Trophoblast cell (in vitro differentiated cells and primary cell): ENCODE results near the gene SLC1A4.

Source experiments
- DNase-seq, 2 donors: peaks; one replicate each; pipeline ENCODE4 v3.0.0-alpha.2; 2016
- H2AFZ ChIP-seq: 2 replicates; pipeline ENCODE4 v1.6.1; 2013; ENCODE audit warnings: low read length, moderate library complexity, mild to moderate bottlenecking; ENCODE audit not compliant: insufficient read depth, poor library complexity
- H2AK5ac ChIP-seq: 2 replicates; pipeline ENCODE4 v1.6.1; 2013; ENCODE audit warnings: mild to moderate bottlenecking, low read length
- H2BK120ac ChIP-seq: 2 replicates; pipeline ENCODE4 v1.6.1; 2013; ENCODE audit warnings: low read length, mild to moderate bottlenecking, moderate library complexity; ENCODE audit not compliant: insufficient read depth, poor library complexity
- H2BK12ac ChIP-seq: 2 replicates; pipeline ENCODE4 v1.6.1; 2013; ENCODE audit warnings: mild to moderate bottlenecking, low read length, moderate library complexity
- H2BK5ac ChIP-seq: 2 replicates; pipeline ENCODE4 v1.6.1; 2013; ENCODE audit warnings: low read length, low read depth, moderate library complexity, mild to moderate bottlenecking; ENCODE audit not compliant: poor library complexity
- H3K14ac ChIP-seq: 2 replicates; pipeline ENCODE4 v1.6.1; 2013; ENCODE audit warnings: mild to moderate bottlenecking, low read length
- H3K18ac ChIP-seq: 2 replicates; pipeline ENCODE4 v1.6.1; 2013; ENCODE audit warnings: mild to moderate bottlenecking, low read length
- H3K23ac ChIP-seq: 2 replicates; pipeline ENCODE4 v1.6.1; 2013; ENCODE audit warnings: low read length
- H3K27ac ChIP-seq: 2 replicates; pipeline ENCODE4 v1.5.1; 2013; ENCODE audit warnings: low read depth, mild to moderate bottlenecking, inconsistent platforms, low read length, moderate library complexity
- H3K27me3 ChIP-seq: 2 replicates; pipeline ENCODE4 v1.6.1; 2013; ENCODE audit warnings: inconsistent platforms, mild to moderate bottlenecking, low read length, moderate library complexity; ENCODE audit not compliant: insufficient read depth
- H3K36me3 ChIP-seq, 2 experiments: 1 replicate in 1 of 2; 2 replicates in 1 of 2; pipeline ENCODE4 v1.6.1; 2013; ENCODE audit warnings: low read length in 2 of 2, mild to moderate bottlenecking in 2 of 2, moderate library complexity in 1 of 2; ENCODE audit not compliant: insufficient read depth in 2 of 2, control insufficient read depth in 1 of 2
- H3K4ac ChIP-seq: 2 replicates; pipeline ENCODE4 v1.6.1; 2013; ENCODE audit warnings: low read depth, mild to moderate bottlenecking, low read length, moderate library complexity
- H3K4me1 ChIP-seq, 2 experiments: 1 replicate in 1 of 2; 2 replicates in 1 of 2; pipeline ENCODE4 v1.6.1; 2013; ENCODE audit warnings: low read length in 2 of 2, mild to moderate bottlenecking in 2 of 2, moderate library complexity in 1 of 2; ENCODE audit not compliant: insufficient read depth in 2 of 2, control insufficient read depth in 1 of 2
- H3K4me2 ChIP-seq: 2 replicates; pipeline ENCODE4 v1.6.1; 2013; ENCODE audit warnings: inconsistent platforms, mild to moderate bottlenecking, low read length, moderate library complexity
- H3K4me3 ChIP-seq: 2 replicates; pipeline ENCODE4 v1.5.1; 2013; ENCODE audit warnings: mild to moderate bottlenecking, low read depth, low read length, inconsistent platforms
- H3K79me1 ChIP-seq: one replicate; pipeline ENCODE4 v1.6.1; 2013; ENCODE audit warnings: low read length
- H3K79me2 ChIP-seq: 2 replicates; pipeline ENCODE4 v1.6.1; 2013; ENCODE audit warnings: low read length, mild to moderate bottlenecking; ENCODE audit not compliant: control insufficient read depth, insufficient read depth, poor library complexity
- H3K9ac ChIP-seq: 2 replicates; pipeline ENCODE4 v1.6.1; 2013; ENCODE audit warnings: mild to moderate bottlenecking, low read length
- H3K9me3 ChIP-seq: 2 replicates; pipeline ENCODE4 v1.6.1; 2013; ENCODE audit warnings: low read depth, mild to moderate bottlenecking, control low read depth, inconsistent platforms, low read length; ENCODE audit not compliant: insufficient read depth
- H4K12ac ChIP-seq: 2 replicates; pipeline ENCODE4 v1.6.1; 2013; ENCODE audit warnings: low read depth, mild to moderate bottlenecking, low read length, moderate library complexity
- H4K8ac ChIP-seq: 2 replicates; pipeline ENCODE4 v1.6.1; 2013; ENCODE audit warnings: low read depth, mild to moderate bottlenecking, low read length, moderate library complexity
- H4K91ac ChIP-seq: one replicate; pipeline ENCODE4 v1.6.1; 2013; ENCODE audit warnings: low read depth, mild to moderate bottlenecking, low read length, moderate library complexity
- WGBS: extraction: QIAGEN DNeasy Blood & Tissue Kit; methylation state at CpG from one replicate; pipeline ENCODE4 v1.1.7; 2013; ENCODE audit warnings: missing lambda C conversion rate; ENCODE audit not compliant: insufficient read length, insufficient coverage; ENCODE audit errors: extremely low coverage; 5-methylcytosine and 5-hydroxymethylcytosine counted together

Gene SLC1A4

DNA sequence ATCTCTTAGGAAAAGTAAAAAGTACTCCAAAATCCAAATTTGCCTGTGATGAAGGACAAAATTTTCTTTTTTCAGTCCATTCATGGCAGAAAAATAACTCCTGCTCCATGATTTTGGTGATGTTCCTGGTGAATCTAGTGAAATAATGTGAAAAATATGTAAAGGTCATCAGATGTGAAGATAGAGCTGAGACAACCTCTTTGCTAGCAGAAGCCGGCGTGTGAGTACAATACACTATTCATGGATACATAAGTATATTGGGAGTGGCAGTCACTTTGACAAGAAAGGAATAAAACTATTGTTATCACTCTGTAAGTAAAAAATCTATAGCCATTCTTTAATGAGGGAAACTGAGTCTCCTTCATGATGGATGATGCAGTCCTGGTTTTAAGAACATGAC lies 6.3 kb upstream of the SLC1A4 start:
- WGBS: no CpG with 5 or more reads among the region's 2 CpGs
- no peak overlapping the region for H3K9ac ChIP-seq
- H3K79me1 ChIP-seq: no peaks in the 10 kb centered on the region

DNA sequence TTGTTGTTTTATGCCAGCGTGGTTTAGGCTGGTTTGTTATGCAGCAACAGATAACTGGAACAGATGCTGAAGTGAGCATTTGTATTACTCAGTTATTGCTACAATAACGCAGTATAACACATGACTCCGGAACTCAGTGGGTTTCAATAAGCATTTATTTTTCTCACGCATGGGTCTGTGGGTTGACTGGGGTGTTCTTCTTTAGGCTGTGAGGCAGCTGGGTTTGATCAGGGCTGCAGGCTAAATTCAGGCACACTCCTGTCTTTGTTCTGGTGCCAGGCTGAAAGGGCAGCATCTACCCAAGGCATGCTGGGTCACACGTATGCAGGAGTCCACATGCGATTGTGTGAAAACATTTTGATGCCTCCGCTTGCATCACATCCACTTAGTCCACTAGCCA lies 3.8 kb upstream of the SLC1A4 start:
- no peak overlapping the region for H3K4me2 ChIP-seq
- no peak overlapping the region for H3K4me3 ChIP-seq
- H3K27me3 ChIP-seq: peaks cover 33% of the 10 kb centered on the region
- no peaks in the 10 kb centered on the region for H3K79me2 ChIP-seq
- no peak for DNase-seq
- H3K79me1 ChIP-seq: no peaks in the 10 kb centered on the region
- no peak overlapping the region for H4K8ac ChIP-seq
- H3K9me3 ChIP-seq: peaks cover 5% of the 10 kb centered on the region
- no peak overlapping the region for H3K14ac ChIP-seq
- WGBS: no CpG with 5 or more reads among the region's 7 CpGs
- no peak overlapping the region for H2BK120ac ChIP-seq
- no peak overlapping the region for H4K91ac ChIP-seq
- H2BK12ac ChIP-seq: no peak overlapping the region
- no peak overlapping the region for H3K27ac ChIP-seq
- H2BK5ac ChIP-seq: no peak overlapping the region
- H3K18ac ChIP-seq: no peak overlapping the region
- H2AK5ac ChIP-seq: no peak overlapping the region
- no peak overlapping the region for H4K12ac ChIP-seq
- no peak overlapping the region for H2AFZ ChIP-seq
- no peak overlapping the region for H3K23ac ChIP-seq
- no peak overlapping the region for H3K9ac ChIP-seq
- H3K36me3 ChIP-seq: no peaks in the 10 kb centered on the region
- no peak overlapping the region for H3K4ac ChIP-seq
- H3K4me1 ChIP-seq: peaks cover 6 to 9% of the 10 kb centered on the region in 2 experiments

More for the DNA sequence above, 6.3 kb upstream of the SLC1A4 start:
- Histone ChIP-seq H3K36me3 (no peaks in the 10 kb centered on the region), H4K8ac (no peak overlapping the region), H3K23ac (no peak overlapping the region), H3K4me1 (no peaks in the 10 kb centered on the region), H2BK12ac (no peak overlapping the region), H2AFZ (no peak overlapping the region), H3K4me2 (no peak overlapping the region), H3K9me3 (no peaks in the 10 kb centered on the region), H3K79me2 (no peaks in the 10 kb centered on the region), H2BK120ac (no peak overlapping the region), H3K27ac (no peak overlapping the region), H3K27me3 (peaks cover 10% of the 10 kb centered on the region), H3K4ac (no peak overlapping the region), H2AK5ac (no peak overlapping the region), H3K14ac (no peak overlapping the region), H3K4me3 (no peak overlapping the region), H4K91ac (no peak overlapping the region), H2BK5ac (no peak overlapping the region), H4K12ac (no peak overlapping the region), H3K18ac (no peak overlapping the region)
- no peak for DNase-seq

DNA sequence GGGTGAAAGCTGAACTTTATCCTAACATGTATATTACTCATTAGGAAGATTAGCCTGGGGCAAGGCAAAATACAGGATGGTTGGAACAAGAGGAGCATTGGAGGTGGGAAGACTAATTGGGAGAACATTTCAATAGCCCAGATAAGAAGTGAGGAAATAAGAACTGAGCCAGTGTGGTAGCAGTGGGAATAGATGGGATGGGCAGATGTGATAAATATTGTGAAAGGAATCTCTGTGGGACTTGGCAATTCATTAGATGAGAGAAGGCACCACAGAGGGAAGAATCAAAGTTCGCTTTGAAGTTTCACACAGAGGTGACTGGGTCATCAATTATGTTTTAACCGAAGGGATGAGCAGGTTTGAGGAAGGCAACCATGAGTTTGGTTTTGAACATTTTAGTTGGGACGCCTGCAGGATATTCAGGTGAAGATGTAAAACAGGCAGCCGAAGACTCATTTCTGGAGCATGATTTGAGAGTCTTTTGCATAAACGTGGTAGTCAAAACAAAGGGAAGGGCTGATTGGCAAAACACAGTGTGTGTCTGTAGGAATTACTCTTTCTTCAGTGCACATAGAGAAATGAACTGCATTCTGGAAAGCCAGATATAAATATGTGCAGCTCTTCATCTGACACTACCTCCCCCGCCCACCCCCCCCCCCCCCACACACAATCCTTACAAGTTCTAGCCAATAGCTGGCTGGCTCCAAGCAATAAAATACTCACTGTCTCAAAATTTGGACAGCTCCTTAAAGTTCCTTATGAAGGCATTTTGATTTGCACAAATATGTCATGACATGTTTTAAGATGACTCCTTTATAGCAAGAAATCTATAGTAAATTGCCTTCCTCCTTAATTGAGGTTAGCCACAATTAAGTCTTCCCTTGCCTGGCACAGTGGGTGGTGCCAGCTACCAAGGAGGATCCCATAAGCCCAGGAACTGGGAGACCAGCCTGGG lies 1.9 kb upstream of the SLC1A4 start:
- Histone ChIP-seq H2BK5ac (no peak overlapping the region), H3K4me1 (peaks cover 6 to 9% of the 10 kb centered on the region in 2 experiments), H3K18ac (no peak overlapping the region), H3K9ac (no peak overlapping the region), H4K8ac (no peak overlapping the region), H3K79me1 (no peaks in the 10 kb centered on the region), H3K27me3 (peaks cover 42% of the 10 kb centered on the region), H4K12ac (no peak overlapping the region), H2BK120ac (no peak overlapping the region), H3K79me2 (no peaks in the 10 kb centered on the region), H3K4ac (no peak overlapping the region), H2AK5ac (no peak overlapping the region), H3K4me2 (no peak overlapping the region), H2AFZ (no peak overlapping the region), H4K91ac (no peak overlapping the region), H3K9me3 (peaks cover 5% of the 10 kb centered on the region), H3K27ac (no peak overlapping the region), H3K36me3 (no peaks in the 10 kb centered on the region), H2BK12ac (no peak overlapping the region), H3K4me3 (no peak overlapping the region), H3K23ac (no peak overlapping the region), H3K14ac (no peak overlapping the region)
- peak; percentile 14 to 65 for DNase-seq
- no CpG with 5 or more reads among the region's 6 CpGs for WGBS

DNA sequence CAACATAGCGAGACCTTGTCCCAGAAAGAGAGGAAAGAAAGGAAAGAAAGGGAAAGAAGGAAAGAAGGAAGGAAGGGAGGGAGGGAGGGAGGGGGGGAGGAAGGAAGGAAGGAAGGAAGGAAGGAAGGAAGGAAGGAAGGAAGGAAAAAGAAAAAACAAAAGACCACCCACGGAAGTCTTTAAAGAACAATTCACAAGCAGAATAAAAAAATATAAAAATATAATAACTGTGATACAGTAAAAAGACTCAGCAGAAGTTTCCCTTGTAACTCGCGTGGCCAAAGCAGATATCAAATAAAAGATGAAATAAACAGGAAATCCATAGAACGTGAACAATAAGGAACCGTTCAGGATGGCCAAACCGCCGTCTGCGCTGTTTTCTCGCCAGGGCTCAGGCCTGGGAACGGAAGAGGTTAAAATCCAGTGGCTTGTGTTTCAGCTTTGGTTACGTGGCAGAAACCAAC lies 1.2 kb upstream of the SLC1A4 start:
- H3K79me2 ChIP-seq: no peaks in the 10 kb centered on the region
- no peak overlapping the region for H3K18ac ChIP-seq
- H3K9me3 ChIP-seq: peaks cover 5% of the 10 kb centered on the region
- H4K8ac ChIP-seq: no peak overlapping the region
- no peak overlapping the region for H2BK12ac ChIP-seq
- H2BK120ac ChIP-seq: no peak overlapping the region
- H3K79me1 ChIP-seq: no peaks in the 10 kb centered on the region
- peak overlapping the region; percentile 94 for H3K4me2 ChIP-seq
- no peak overlapping the region for H2BK5ac ChIP-seq
- H3K27me3 ChIP-seq: peaks cover 45% of the 10 kb centered on the region
- no peak overlapping the region for H3K9ac ChIP-seq
- H3K27ac ChIP-seq: no peak overlapping the region
- H4K91ac ChIP-seq: no peak overlapping the region
- H4K12ac ChIP-seq: no peak overlapping the region
- no peaks in the 10 kb centered on the region for H3K36me3 ChIP-seq
- no peak overlapping the region for H3K4me3 ChIP-seq
- peak; percentile 67 to 79 for DNase-seq
- no peak overlapping the region for H3K14ac ChIP-seq
- H3K23ac ChIP-seq: no peak overlapping the region
- H2AFZ ChIP-seq: no peak overlapping the region
- WGBS: no CpG with 5 or more reads among the region's 12 CpGs
- no peak overlapping the region for H2AK5ac ChIP-seq
- peaks cover 6 to 9% of the 10 kb centered on the region in 2 experiments for H3K4me1 ChIP-seq
- no peak overlapping the region for H3K4ac ChIP-seq
